Osteoblast (primary cell): ENCODE data around the gene CAV1. TPM values are rescaled to one million over a fixed set of nuclear protein-coding genes. Genes with fewer than 3 reads are reported as not detected.

Experiments
- DNase-seq: peaks from one replicate; pipeline ENCODE4 v3.0.0; 2011; ENCODE audit warnings: low spot score, mixed read lengths; ENCODE audit not compliant: insufficient read length; ENCODE audit errors: missing footprints
- H2AFZ ChIP-seq: 2 replicates; pipeline ENCODE4 v1.6.0; 2011; ENCODE audit warnings: mild to moderate bottlenecking, low read length
- H3K27ac ChIP-seq: 2 replicates; pipeline ENCODE4 v1.5.1; 2011; ENCODE audit warnings: mild to moderate bottlenecking, low read depth, low read length, moderate library complexity
- H3K27me3 ChIP-seq: 2 replicates; pipeline ENCODE4 v1.6.0; 2012; ENCODE audit warnings: mild to moderate bottlenecking, control low read depth, inconsistent platforms, low read length, moderate library complexity; ENCODE audit not compliant: insufficient read depth
- H3K36me3 ChIP-seq: 2 replicates; pipeline ENCODE4 v1.5.1; 2011; ENCODE audit warnings: mild to moderate bottlenecking, low read length, control low read depth, moderate library complexity; ENCODE audit not compliant: insufficient read depth
- H3K4me1 ChIP-seq: 2 replicates; pipeline ENCODE4 v1.5.1; 2011; ENCODE audit warnings: mild to moderate bottlenecking, low read length, control low read depth, moderate library complexity; ENCODE audit not compliant: insufficient read depth
- H3K4me2 ChIP-seq: 2 replicates; pipeline ENCODE4 v1.6.0; 2011; ENCODE audit warnings: mild to moderate bottlenecking, low read length; ENCODE audit not compliant: insufficient read depth
- H3K4me3 ChIP-seq: fragments of 200-600 bp; sonication (generic); 3 replicates; pipeline ENCODE4 v1.5.1; 2012; ENCODE audit warnings: mild to moderate bottlenecking, low read length, inconsistent platforms; ENCODE audit not compliant: insufficient read depth
- H3K79me2 ChIP-seq: 2 replicates; pipeline ENCODE4 v1.6.0; 2012; ENCODE audit warnings: mild to moderate bottlenecking, low read length, control low read depth, inconsistent platforms; ENCODE audit not compliant: insufficient read depth
- H3K9me3 ChIP-seq: 2 replicates; pipeline ENCODE4 v1.5.1; 2011; ENCODE audit warnings: low read depth, low read length, control low read depth
- H4K20me1 ChIP-seq: 2 replicates; pipeline ENCODE4 v1.6.0; 2012; ENCODE audit warnings: mild to moderate bottlenecking, low read length, control low read depth; ENCODE audit not compliant: insufficient read depth
- total RNA-seq: library from RNA; depleted of rRNA; stranded (reverse); fragments of >200 nt; gene quantifications from 2 replicates; pipeline ENCODE4 v1.2.3, GENCODE V29; 2012
- TF ChIP-seq, protein P1 (sequence below): IDR thresholded peaks from 2 replicates; pipeline ENCODE4 v1.5.1; 2011; ENCODE audit warnings: mild to moderate bottlenecking, low read depth, low read length, moderate library complexity; ENCODE audit errors: extremely low read depth

Gene CAV1
- total RNA-seq, 1 donor, result 337 TPM

DNA sequence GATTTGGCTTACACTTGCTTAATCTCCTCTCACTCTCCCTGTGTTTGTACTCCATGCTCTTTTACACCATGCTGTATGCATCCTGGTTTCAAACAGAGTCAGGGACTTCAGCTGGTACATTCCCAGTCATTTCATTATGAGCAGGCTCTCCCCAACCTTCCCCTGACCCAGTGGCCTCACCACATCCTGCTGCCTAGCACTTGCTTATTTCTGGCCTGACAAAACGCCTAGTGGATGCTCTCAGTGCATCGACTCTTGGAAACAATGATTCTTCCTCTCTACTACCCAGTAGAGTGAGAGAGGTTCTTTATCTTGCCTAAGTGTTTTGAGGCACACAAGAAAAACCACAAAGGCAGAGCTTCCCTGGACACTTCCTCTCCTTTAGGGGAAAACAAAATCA, 63.4 kb downstream of the CAV1 start:
- peak overlapping the region; percentile 55 for H3K4me2 ChIP-seq
- H2AFZ ChIP-seq, result peak overlapping the region; percentile 71
- no peak overlapping the region for H3K4me3 ChIP-seq
- peak overlapping the region; percentile 80 for H3K27ac ChIP-seq
- peaks cover 28% of the 10 kb centered on the region for H3K4me1 ChIP-seq
- H3K79me2 ChIP-seq, result no peaks in the 10 kb centered on the region
- H3K27me3 ChIP-seq, result no peaks in the 10 kb centered on the region
- H4K20me1 ChIP-seq, result no peaks in the 10 kb centered on the region
- TF ChIP-seq, protein P1, sequence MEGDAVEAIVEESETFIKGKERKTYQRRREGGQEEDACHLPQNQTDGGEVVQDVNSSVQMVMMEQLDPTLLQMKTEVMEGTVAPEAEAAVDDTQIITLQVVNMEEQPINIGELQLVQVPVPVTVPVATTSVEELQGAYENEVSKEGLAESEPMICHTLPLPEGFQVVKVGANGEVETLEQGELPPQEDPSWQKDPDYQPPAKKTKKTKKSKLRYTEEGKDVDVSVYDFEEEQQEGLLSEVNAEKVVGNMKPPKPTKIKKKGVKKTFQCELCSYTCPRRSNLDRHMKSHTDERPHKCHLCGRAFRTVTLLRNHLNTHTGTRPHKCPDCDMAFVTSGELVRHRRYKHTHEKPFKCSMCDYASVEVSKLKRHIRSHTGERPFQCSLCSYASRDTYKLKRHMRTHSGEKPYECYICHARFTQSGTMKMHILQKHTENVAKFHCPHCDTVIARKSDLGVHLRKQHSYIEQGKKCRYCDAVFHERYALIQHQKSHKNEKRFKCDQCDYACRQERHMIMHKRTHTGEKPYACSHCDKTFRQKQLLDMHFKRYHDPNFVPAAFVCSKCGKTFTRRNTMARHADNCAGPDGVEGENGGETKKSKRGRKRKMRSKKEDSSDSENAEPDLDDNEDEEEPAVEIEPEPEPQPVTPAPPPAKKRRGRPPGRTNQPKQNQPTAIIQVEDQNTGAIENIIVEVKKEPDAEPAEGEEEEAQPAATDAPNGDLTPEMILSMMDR, result no peak
- H3K9me3 ChIP-seq, result no peaks in the 10 kb centered on the region
- H3K36me3 ChIP-seq, result no peaks in the 10 kb centered on the region
- DNase-seq, result peak; percentile 30

DNA sequence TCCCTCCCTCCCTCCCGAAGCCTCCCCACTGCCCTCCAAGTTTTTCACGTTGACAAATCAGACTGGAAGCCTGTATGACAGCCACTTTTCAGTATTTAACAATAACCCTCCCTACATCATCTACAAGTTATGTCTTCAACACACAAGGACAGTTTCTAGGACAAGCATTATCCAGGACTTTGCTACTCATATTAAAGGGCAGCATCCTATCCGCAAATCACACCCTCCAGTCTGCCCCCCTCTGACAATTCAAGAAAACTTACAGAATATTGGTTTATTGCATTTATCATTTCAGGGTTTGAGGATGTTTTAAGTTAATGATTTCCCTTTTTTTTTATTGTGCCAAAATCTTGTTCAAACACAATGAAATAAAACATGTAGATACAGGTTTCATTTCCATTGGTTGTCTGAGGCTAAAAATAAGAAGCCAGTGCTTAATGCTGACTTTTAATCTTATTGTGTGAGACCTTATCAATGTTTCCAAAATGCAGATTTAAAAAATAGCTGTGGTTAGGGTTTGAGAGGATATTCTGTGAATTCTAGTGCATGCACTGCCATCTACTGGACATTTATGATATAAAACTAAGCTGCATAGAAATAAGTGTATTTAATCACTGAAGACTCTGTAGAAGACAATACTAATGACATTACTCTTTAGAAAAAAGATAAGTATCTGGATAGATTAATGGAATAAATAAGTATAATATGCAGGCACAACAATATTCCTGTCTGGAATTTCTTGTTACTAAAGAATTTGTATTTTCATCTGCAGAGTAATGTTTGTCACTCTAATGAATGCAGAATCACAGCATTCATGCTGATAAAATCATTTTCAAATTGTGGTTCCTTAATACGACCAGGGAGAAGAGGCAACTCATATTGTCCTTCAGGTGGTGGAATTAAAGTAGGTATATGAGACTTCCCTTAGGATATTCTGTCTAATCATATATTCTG, 64.1 kb downstream of the CAV1 start:
- no peaks in the 10 kb centered on the region for H4K20me1 ChIP-seq
- TF ChIP-seq, protein P1, result peak; percentile 58
- H3K4me3 ChIP-seq, result peak overlapping the region; percentile 14
- no peak overlapping the region for H2AFZ ChIP-seq
- H3K9me3 ChIP-seq, result no peaks in the 10 kb centered on the region
- no peaks in the 10 kb centered on the region for H3K27me3 ChIP-seq
- H3K27ac ChIP-seq, result peak overlapping the region; percentile 80
- no peaks in the 10 kb centered on the region for H3K36me3 ChIP-seq
- no peak for DNase-seq
- H3K4me1 ChIP-seq, result peaks cover 21% of the 10 kb centered on the region
- peak overlapping the region; percentile 55 for H3K4me2 ChIP-seq
- no peaks in the 10 kb centered on the region for H3K79me2 ChIP-seq

DNA sequence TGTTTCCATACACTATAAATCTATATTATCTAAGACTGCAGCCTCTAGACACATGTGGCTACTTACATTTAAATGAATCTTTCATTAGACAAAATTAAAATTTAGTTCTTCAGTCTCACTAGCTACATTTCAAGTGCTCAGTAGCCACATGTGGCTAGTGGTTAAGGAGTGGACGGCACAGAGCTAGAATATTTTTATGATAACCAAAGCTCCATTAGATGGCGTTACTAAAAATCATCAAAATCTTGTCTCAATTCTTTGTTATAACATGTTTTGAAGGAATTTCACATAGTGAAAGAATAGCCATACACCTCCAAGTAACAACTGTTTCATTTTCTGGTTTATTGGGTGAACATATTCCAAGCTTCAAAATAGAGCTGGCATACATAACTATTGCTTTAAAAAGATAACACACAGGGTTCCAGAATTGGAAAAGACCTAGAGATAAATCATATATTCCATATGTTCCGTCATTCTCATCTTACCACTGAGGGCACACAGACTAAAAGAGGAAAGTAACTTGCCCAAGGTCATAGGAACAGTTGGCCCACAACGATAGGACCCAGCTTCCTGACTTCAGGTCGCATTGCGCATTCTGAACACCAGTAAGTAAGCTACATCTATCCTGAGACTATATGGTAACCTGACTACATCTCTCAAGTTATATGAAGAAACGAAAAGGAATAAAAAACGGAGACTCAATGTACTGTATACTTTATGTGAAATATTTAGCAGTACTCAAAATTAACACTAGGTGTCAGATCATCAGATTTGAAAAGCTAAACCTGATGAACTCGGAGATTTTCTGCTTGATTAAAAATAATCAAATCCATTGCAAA, 66.6 kb downstream of the CAV1 start:
- H3K4me2 ChIP-seq, result peak overlapping the region; percentile 85
- peak overlapping the region; percentile 51 for H3K4me3 ChIP-seq
- H2AFZ ChIP-seq, result peak overlapping the region; percentile 86
- no peaks in the 10 kb centered on the region for H3K9me3 ChIP-seq
- peaks cover 18% of the 10 kb centered on the region for H3K4me1 ChIP-seq
- no peak for DNase-seq
- H3K27ac ChIP-seq, result no peak overlapping the region
- no peaks in the 10 kb centered on the region for H4K20me1 ChIP-seq
- no peaks in the 10 kb centered on the region for H3K79me2 ChIP-seq
- no peaks in the 10 kb centered on the region for H3K36me3 ChIP-seq
- no peaks in the 10 kb centered on the region for H3K27me3 ChIP-seq
- TF ChIP-seq, protein P1, result peak; percentile 63

DNA sequence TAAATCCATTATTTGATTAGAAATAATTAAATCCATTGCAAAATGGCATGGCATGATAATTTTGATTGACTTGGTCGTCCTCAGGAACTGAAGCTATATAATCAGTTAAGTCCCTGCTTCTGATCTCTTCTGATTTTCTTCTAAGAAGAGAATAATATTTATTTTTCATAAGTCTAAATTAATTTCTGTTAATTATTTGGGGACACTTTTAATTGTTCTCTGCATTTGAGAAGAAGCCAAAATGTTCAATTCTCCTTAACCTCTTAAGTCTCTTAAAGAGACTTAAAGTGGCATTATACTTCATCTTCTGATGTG, 67.2 kb downstream of the CAV1 start:
- Histone ChIP-seq H3K4me1 (peaks cover 18% of the 10 kb centered on the region), H3K9me3 (no peaks in the 10 kb centered on the region), H3K27me3 (no peaks in the 10 kb centered on the region), H3K36me3 (no peaks in the 10 kb centered on the region), H3K27ac (no peak overlapping the region), H4K20me1 (no peaks in the 10 kb centered on the region), H3K4me2 (peak overlapping the region; percentile 85), H3K79me2 (no peaks in the 10 kb centered on the region), H3K4me3 (no peak overlapping the region), H2AFZ (no peak overlapping the region)
- TF ChIP-seq, protein P1, result no peak
- no peak for DNase-seq
